Nephron progenitor cell (in vitro differentiated cells): Measurements from ENCODE around the gene KCNJ1.

ENCODE experiments used
- DNase-seq: peaks from one replicate; pipeline ENCODE4 v3.0.0; 2021
- H3K27ac Mint-ChIP-seq: 2 replicates; pipeline ENCODE4 v1.8.0; 2021; ENCODE audit warnings: mild to moderate bottlenecking, moderate library complexity, mixed read lengths
- H3K27me3 Mint-ChIP-seq: 2 replicates; pipeline ENCODE4 v1.8.0; 2021; ENCODE audit warnings: mild to moderate bottlenecking, low read depth, mixed read lengths; ENCODE audit not compliant: poor library complexity
- H3K36me3 Mint-ChIP-seq: 2 replicates; pipeline ENCODE4 v1.8.0; 2021; ENCODE audit warnings: low read depth, mixed read lengths
- H3K4me1 Mint-ChIP-seq: 2 replicates; pipeline ENCODE4 v1.8.0; 2021; ENCODE audit warnings: mixed read lengths
- H3K4me3 Mint-ChIP-seq: 2 replicates; pipeline ENCODE4 v1.8.0; 2021; ENCODE audit warnings: mild to moderate bottlenecking, moderate library complexity, mixed read lengths
- H3K9me3 Mint-ChIP-seq: 2 replicates; pipeline ENCODE4 v1.8.0; 2021; ENCODE audit warnings: mild to moderate bottlenecking, moderate library complexity, mixed read lengths
- CTCF ChIP-seq: fragments of 200-600 bp; sonication (generic); IDR thresholded peaks from 2 replicates; pipeline ENCODE4 v1.5.0; 2021; ENCODE audit warnings: antibody characterized with exemption

KCNJ1 gene

GRCh38 chr11:128827191-128827893 is 39.8 kb downstream of the KCNJ1 start:
- H3K36me3 Mint-ChIP-seq: no peaks in the 10 kb centered on the region
- DNase-seq: no peak
- no peak for TF ChIP-seq CTCF
- H3K9me3 Mint-ChIP-seq: peaks cover 5% of the 10 kb centered on the region
- no peak overlapping the region for H3K4me3 Mint-ChIP-seq
- peaks cover 24% of the 10 kb centered on the region for H3K27me3 Mint-ChIP-seq
- H3K4me1 Mint-ChIP-seq: peaks cover 40% of the 10 kb centered on the region
- H3K27ac Mint-ChIP-seq: no peak overlapping the region

DNA sequence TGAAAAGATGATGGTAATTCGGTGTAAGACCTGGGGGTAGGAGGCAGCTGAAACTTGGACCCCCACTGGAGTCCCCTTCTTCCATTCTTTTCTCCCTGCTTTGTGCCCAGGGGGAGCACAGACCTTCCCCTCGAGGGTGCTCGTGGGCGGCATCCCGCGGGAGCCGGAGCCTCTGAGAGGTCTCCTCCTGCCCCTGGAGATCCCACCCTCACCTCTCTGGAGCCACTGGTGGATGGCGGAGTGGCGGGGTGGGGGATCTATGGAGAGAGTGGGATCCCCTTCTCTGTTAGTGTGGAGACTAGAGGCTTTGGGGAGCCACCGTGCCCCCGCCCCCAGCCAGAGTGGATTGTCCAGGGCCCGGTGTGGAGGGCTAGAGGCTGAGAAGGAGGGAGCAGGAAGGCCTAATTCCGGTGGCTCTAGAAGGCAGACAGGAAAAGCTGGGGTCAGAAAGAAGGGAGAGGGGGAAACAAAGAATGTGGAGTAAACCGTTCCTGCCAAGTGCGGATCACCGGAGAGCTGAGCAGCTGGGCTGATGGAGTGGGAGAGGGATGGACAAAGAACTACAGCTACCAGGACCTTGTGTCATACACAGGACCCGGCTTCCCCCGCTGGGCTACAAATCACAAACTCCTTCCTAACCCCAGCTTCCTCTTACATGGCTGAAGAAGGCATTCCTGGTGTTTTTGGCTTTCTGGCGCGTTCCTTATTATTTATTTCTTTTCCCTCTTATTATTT is 41.9 kb downstream of the KCNJ1 start:
- peak overlapping the region; percentile 25 for H3K4me3 Mint-ChIP-seq
- DNase-seq: no peak
- H3K27me3 Mint-ChIP-seq: peaks cover 30% of the 10 kb centered on the region
- H3K4me1 Mint-ChIP-seq: peaks cover 40% of the 10 kb centered on the region
- no peak overlapping the region for H3K27ac Mint-ChIP-seq
- H3K36me3 Mint-ChIP-seq: no peaks in the 10 kb centered on the region
- peaks cover 5% of the 10 kb centered on the region for H3K9me3 Mint-ChIP-seq
- no peak for TF ChIP-seq CTCF

DNA sequence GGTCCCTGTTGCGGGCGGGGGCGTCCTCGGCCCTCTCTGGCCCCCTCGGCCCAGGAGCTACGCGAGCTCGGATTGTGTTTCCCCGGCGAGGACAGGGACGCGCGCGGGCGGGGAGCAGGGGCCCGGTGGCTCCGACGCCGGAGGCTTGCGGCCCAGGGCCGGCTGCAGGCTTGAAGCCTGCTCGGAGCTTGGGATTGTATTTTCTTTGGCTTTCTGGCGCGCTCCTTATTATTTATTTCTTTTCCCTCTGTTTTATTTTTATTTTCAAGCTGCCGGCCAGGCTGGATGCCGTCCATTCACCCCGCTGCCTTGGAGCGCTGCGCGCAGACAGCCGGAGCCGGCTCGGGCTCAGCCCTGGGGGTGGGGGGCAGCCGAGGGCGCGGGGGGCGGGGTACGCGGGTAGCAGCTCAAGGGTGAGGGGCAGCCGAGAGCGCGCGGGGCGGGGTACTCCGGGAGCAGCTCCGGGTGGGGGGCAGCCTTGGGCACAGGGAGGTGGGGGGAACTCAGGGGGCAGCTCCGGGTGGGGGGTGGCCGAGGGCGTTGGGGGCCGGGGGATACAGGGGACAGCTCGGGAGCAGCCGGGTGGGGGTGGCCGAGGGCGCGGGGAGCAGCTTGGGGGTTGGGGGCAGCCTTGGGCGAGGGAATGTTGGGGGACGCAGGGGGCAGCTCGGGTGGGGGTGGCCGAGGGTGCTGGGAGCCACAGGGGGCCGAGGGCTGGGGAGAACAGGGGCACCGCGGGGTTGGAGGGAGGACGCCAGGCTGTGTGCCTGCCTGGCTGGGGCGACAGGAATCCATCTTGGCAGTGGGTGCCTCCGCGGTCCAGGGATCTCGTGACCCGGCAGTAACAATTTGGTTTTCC is 42.7 kb downstream of the KCNJ1 start:
- no peaks in the 10 kb centered on the region for H3K36me3 Mint-ChIP-seq
- peaks cover 30% of the 10 kb centered on the region for H3K27me3 Mint-ChIP-seq
- no peak overlapping the region for H3K4me3 Mint-ChIP-seq
- H3K27ac Mint-ChIP-seq: no peak overlapping the region
- peaks cover 5% of the 10 kb centered on the region for H3K9me3 Mint-ChIP-seq
- peaks cover 37% of the 10 kb centered on the region for H3K4me1 Mint-ChIP-seq
- DNase-seq: peak; percentile 23
- TF ChIP-seq CTCF: no peak

DNA sequence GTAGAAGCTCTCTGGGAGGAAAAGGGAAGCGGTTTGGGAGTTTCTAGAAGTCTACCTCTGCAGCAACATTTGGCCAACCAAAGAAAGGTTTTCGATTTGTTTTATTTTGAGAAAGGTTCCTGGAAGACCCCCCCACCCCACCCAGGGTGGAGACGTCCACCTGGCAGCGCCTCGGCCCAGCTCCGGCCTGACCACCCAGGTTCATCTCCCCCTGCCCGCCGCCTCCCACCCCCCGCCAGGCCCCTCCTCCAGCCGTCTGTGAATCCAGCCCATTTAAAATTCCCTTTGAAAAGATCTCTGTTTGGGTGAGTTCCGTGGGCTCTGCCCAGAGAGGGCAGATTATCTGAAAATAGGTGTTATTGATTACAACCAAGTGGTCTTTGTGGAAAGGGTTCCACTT is 43.3 kb downstream of the KCNJ1 start:
- H3K27me3 Mint-ChIP-seq: peaks cover 33% of the 10 kb centered on the region
- no peak for DNase-seq
- H3K4me1 Mint-ChIP-seq: peaks cover 40% of the 10 kb centered on the region
- H3K27ac Mint-ChIP-seq: no peak overlapping the region
- no peak for TF ChIP-seq CTCF
- H3K36me3 Mint-ChIP-seq: no peaks in the 10 kb centered on the region
- H3K9me3 Mint-ChIP-seq: peaks cover 5% of the 10 kb centered on the region
- peak overlapping the region; percentile 46 for H3K4me3 Mint-ChIP-seq

GRCh38 chr11:128822130-128822529 is 45.0 kb downstream of the KCNJ1 start:
- DNase-seq: no peak
- Mint-ChIP-seq H3K27ac (no peak overlapping the region), H3K27me3 (peaks cover 32% of the 10 kb centered on the region), H3K4me1 (peaks cover 40% of the 10 kb centered on the region), H3K4me3 (no peak overlapping the region), H3K36me3 (no peaks in the 10 kb centered on the region), H3K9me3 (peaks cover 5% of the 10 kb centered on the region)
- no peak for TF ChIP-seq CTCF
